PC-9 (cell line): Measurements from ENCODE around the gene EDAR. TPM values are rescaled to one million over a fixed set of nuclear protein-coding genes. Genes with fewer than 3 reads are reported as not detected.

ENCODE experiments used
- BruUV-seq: library from RNA; stranded (reverse); fragments of 400-500 nt; replicated peaks from 2 replicates; lab custom pipeline; 2021; lab: Mats Ljungman, UMichigan
- CTCF ChIA-PET: fragments of 300-600 bp; sonication (Branson Sonifier 250); formaldehyde crosslinking; loops from one replicate; lab custom pipeline; 2022; ENCODE audit warnings: antibody characterized with exemption; lab: Charles Lee
- POLR2A ChIA-PET: fragments of 300-600 bp; sonication (Branson Sonifier 250); formaldehyde crosslinking; loops from one replicate; lab custom pipeline; 2022; ENCODE audit warnings: antibody characterized with exemption; ENCODE audit not compliant: unreplicated experiment; lab: Charles Lee
- DNase-seq, 2 experiments: peaks; one replicate each; pipeline versions ENCODE4 v3.0.0 to v3.0.0-alpha.2; 2015 to 2022; ENCODE audit warnings: mixed read lengths in 1 of 2
- H2AFZ ChIP-seq: fragments of 200-600 bp; sonication (generic); 2 replicates; pipeline ENCODE4 v1.8.1; 2017; ENCODE audit warnings: antibody characterized with exemption
- H3F3A ChIP-seq: fragments of 200-600 bp; sonication (generic); 2 replicates; pipeline ENCODE4 v1.8.1; 2017; ENCODE audit warnings: antibody characterized with exemption, mild to moderate bottlenecking, low read depth; ENCODE audit not compliant: insufficient read depth
- H3K27ac ChIP-seq: fragments of 200-600 bp; sonication (generic); 2 replicates; pipeline ENCODE4 v1.6.1; 2016; ENCODE audit warnings: mixed run types
- H3K27me3 ChIP-seq: fragments of 200-600 bp; sonication (generic); 2 replicates; pipeline ENCODE4 v1.6.1; 2016; ENCODE audit warnings: low read depth, mixed run types; ENCODE audit not compliant: insufficient read depth
- H3K36me3 ChIP-seq: fragments of 200-600 bp; sonication (generic); 2 replicates; pipeline ENCODE4 v1.6.1; 2016; ENCODE audit warnings: low read depth, mixed run types
- H3K4me1 ChIP-seq: fragments of 200-600 bp; sonication (generic); replicated peaks from 2 replicates; pipeline ENCODE4 v1.6.1; 2016; ENCODE audit warnings: mixed run types; ENCODE audit not compliant: insufficient read depth
- H3K4me2 ChIP-seq: fragments of 200-600 bp; sonication (generic); 2 replicates; pipeline ENCODE4 v1.6.1; 2017; ENCODE audit warnings: mixed run types
- H3K4me3 ChIP-seq: fragments of 200-600 bp; sonication (generic); 2 replicates; pipeline ENCODE4 v1.6.1; 2016; ENCODE audit warnings: mixed run types
- H3K79me2 ChIP-seq: fragments of 200-600 bp; sonication (generic); 2 replicates; pipeline ENCODE4 v1.6.1; 2017; ENCODE audit warnings: low read depth, mixed run types
- H3K9me2 ChIP-seq: fragments of 200-600 bp; sonication (generic); 2 replicates; pipeline ENCODE4 v1.8.1; 2017; ENCODE audit warnings: mild to moderate bottlenecking; ENCODE audit not compliant: insufficient read depth
- H3K9me3 ChIP-seq: fragments of 200-600 bp; sonication (generic); 2 replicates; pipeline ENCODE4 v1.8.1; 2016; ENCODE audit warnings: low read depth; ENCODE audit not compliant: insufficient read depth
- H4K20me1 ChIP-seq: fragments of 200-600 bp; sonication (generic); 2 replicates; pipeline ENCODE4 v1.8.1; 2017; ENCODE audit not compliant: insufficient read depth
- CTCF ChIP-seq: fragments of 200-600 bp; sonication (generic); conservative IDR thresholded peaks from 2 replicates; pipeline ENCODE4 v1.6.1; 2017; ENCODE audit warnings: mixed run types, antibody characterized with exemption, mild to moderate bottlenecking, moderate library complexity
- EZH2 ChIP-seq: fragments of 200-600 bp; sonication (generic); IDR thresholded peaks from 2 replicates; pipeline ENCODE4 v1.8.0; 2017; ENCODE audit warnings: antibody characterized with exemption, low read depth
- intact Hi-C: fragments of 100-400 bp; cut with micrococcal nuclease; formaldehyde crosslinking; loops from one replicate; pipeline ENCODE4 v1.10.0; 2022; ENCODE audit not compliant: unreplicated experiment
- total RNA-seq: library from RNA; stranded (reverse); gene quantifications from 2 replicates; pipeline ENCODE4 v1.2.3, GENCODE V29; 2021

The EDAR gene
- total RNA-seq, 1 experiment from 2014 or later = not detected

DNA sequence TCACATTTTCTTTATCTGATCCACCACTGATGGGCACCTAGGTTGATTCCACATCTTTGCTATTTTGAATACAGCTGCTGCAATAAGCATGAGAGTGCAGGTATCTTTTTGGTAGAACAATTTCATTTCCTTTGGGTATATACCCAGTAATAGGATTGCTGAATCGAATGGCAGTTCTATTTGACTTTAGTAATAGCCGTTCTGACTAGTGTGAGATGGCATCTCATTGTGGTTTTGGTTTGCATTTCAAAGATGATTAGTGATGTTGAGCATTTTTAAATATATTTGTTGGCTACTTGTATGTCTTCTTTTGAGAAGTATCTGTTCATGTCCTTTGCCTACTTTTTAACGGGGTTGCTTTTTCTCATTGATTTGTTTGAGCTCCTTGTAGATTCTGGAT, 130.1 kb downstream of the EDAR start:
- Histone ChIP-seq H3K36me3 (no peaks in the 10 kb centered on the region), H3K4me3 (no peak overlapping the region), H3K27ac (no peak overlapping the region), H2AFZ (no peak overlapping the region), H3K27me3 (no peaks in the 10 kb centered on the region), H3K9me2 (no peaks in the 10 kb centered on the region; the same call in 1 of the 2 replicates), H3F3A (no peaks in the 10 kb centered on the region), H4K20me1 (no peaks in the 10 kb centered on the region), H3K79me2 (no peaks in the 10 kb centered on the region), H3K9me3 (no peaks in the 10 kb centered on the region), H3K4me1 (no peaks in the 10 kb centered on the region), H3K4me2 (no peak overlapping the region)
- BruUV-seq = no TSS peak
- intact Hi-C loops = loop anchor here (5.0 kb wide), 1 partner anchor 653 kb away; no protein-coding TSS in a partner anchor
- TF ChIP-seq EZH2 (no peak), CTCF (no peak)
- POLR2A ChIA-PET = no interaction called here
- DNase-seq = no peak
- CTCF ChIA-PET = interaction anchor here (0.7 kb wide), 1 partner anchor 365 kb away, joined by 3 read pairs; no protein-coding TSS in a partner anchor

- no peaks in the 10 kb centered on the region for H3K27me3 ChIP-seq
- BruUV-seq = no TSS peak
- H3F3A ChIP-seq = no peaks in the 10 kb centered on the region
- H3K4me2 ChIP-seq = no peak overlapping the region
- TF ChIP-seq CTCF (peak; percentile 63), EZH2 (no peak)
- no peak overlapping the region for H2AFZ ChIP-seq
- no peaks in the 10 kb centered on the region for H3K9me3 ChIP-seq
- no peaks in the 10 kb centered on the region for H3K79me2 ChIP-seq
- H4K20me1 ChIP-seq = no peaks in the 10 kb centered on the region
- DNase-seq = no peak
- ChIA-PET POLR2A (no interaction called here), CTCF (no interaction called here)
- no peaks in the 10 kb centered on the region for H3K4me1 ChIP-seq
- H3K36me3 ChIP-seq = no peaks in the 10 kb centered on the region
- intact Hi-C loops = loop anchor here (1.0 to 5.0 kb wide), 2 partner anchors 134 to 657 kb away; partner anchors contain the start of gene EDAR
- no peak overlapping the region for H3K4me3 ChIP-seq
- no peaks in the 10 kb centered on the region for H3K9me2 ChIP-seq
- H3K27ac ChIP-seq = no peak overlapping the region
Measured at GRCh38 chr2:108855194-108855593, 133.8 kb downstream of the EDAR start.

DNA sequence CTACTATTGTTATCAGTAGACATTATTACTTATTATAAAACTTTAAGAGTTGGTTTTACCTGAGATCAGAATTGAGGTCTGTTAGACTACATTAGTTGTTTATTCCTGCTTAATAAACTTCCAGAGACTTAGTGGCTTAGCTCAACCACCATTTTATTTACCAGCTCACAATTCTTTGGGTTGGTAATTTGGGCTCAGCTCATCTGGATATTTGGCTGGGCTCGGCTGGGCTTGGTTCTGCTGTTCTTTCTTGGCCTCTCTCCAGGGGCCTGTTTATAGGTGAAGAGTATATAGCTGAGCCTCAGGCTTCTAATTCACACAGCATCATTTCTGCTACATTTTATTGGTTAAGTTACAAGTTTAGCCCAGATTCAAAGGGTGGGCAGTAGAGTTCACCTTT, 134.5 kb downstream of the EDAR start:
- H2AFZ ChIP-seq = no peak overlapping the region
- no TSS peak for BruUV-seq
- H3K9me2 ChIP-seq = no peaks in the 10 kb centered on the region
- ChIA-PET POLR2A (no interaction called here), CTCF (interaction anchor here (0.6 kb wide), 2 partner anchors 20 to 74 kb away, joined by 3 to 4 read pairs; no protein-coding TSS in a partner anchor)
- no peak overlapping the region for H3K4me2 ChIP-seq
- DNase-seq = no peak
- H3K9me3 ChIP-seq = no peaks in the 10 kb centered on the region
- intact Hi-C loops = no loop called here
- no peaks in the 10 kb centered on the region for H3K27me3 ChIP-seq
- no peaks in the 10 kb centered on the region for H3K79me2 ChIP-seq
- no peaks in the 10 kb centered on the region for H3K4me1 ChIP-seq
- H3F3A ChIP-seq = no peaks in the 10 kb centered on the region
- no peaks in the 10 kb centered on the region for H4K20me1 ChIP-seq
- no peaks in the 10 kb centered on the region for H3K36me3 ChIP-seq
- TF ChIP-seq CTCF (no peak), EZH2 (no peak)
- H3K27ac ChIP-seq = no peak overlapping the region
- no peak overlapping the region for H3K4me3 ChIP-seq
